HS-5 (cell line): ENCODE data around the gene HACD2.
"Not testable (repeated sequence)": the region's sequence is repeated elsewhere in the genome, so short reads cannot be mapped to it uniquely, and the experiment has no call there.

Experiments
- DNase-seq: peaks from one replicate; pipeline ENCODE4 v3.0.0-alpha.2; 2012; ENCODE audit warnings: low read depth

Gene HACD2

GRCh38 chr3:123611082-123611481 lies 26.2 kb upstream of the HACD2 start:
- DNase-seq: no peak

GRCh38 chr3:123610331-123610730 lies 25.5 kb upstream of the HACD2 start:
- DNase-seq: no peak

- no peak for DNase-seq
Measured at GRCh38 chr3:123609063-123609462, 24.2 kb upstream of the HACD2 start.

GRCh38 chr3:123608263-123608937 lies 23.5 kb upstream of the HACD2 start:
- no peak for DNase-seq

GRCh38 chr3:123606527-123606926 lies 21.7 kb upstream of the HACD2 start:
- DNase-seq: no peak

GRCh38 chr3:123605789-123606234 lies 21.0 kb upstream of the HACD2 start:
- no peak for DNase-seq

GRCh38 chr3:123603153-123603552 lies 18.3 kb upstream of the HACD2 start:
- not testable (repeated sequence) for DNase-seq

GRCh38 chr3:123602325-123602724 lies 17.5 kb upstream of the HACD2 start:
- DNase-seq: peak; percentile 81

- not testable (repeated sequence) for DNase-seq
Measured at GRCh38 chr3:123600863-123601262, 16.0 kb upstream of the HACD2 start.

- DNase-seq: no peak
Measured at GRCh38 chr3:123597561-123597960, 12.7 kb upstream of the HACD2 start.

- DNase-seq: no peak
Measured at GRCh38 chr3:123595396-123596180, 10.7 kb upstream of the HACD2 start.

- DNase-seq: no peak
Measured at GRCh38 chr3:123593381-123593780, 8.5 kb upstream of the HACD2 start.

GRCh38 chr3:123590685-123591450 lies 6.0 kb upstream of the HACD2 start:
- no peak for DNase-seq

GRCh38 chr3:123587401-123587800 lies 2.5 kb upstream of the HACD2 start:
- DNase-seq: no peak

- no peak for DNase-seq
Measured at GRCh38 chr3:123586968-123587367, 2.1 kb upstream of the HACD2 start.

GRCh38 chr3:123586131-123586530 lies 1.3 kb upstream of the HACD2 start:
- DNase-seq: no peak

- no peak for DNase-seq
Measured at GRCh38 chr3:123584284-123584987, 417 bp downstream of the HACD2 start.

GRCh38 chr3:123583561-123583960 lies 1.3 kb downstream of the HACD2 start:
- DNase-seq: no peak

- no peak for DNase-seq
Measured at GRCh38 chr3:123582315-123582714, 2.5 kb downstream of the HACD2 start.

- DNase-seq: no peak
Measured at GRCh38 chr3:123576122-123576521, 8.7 kb downstream of the HACD2 start.

- no peak for DNase-seq
Measured at GRCh38 chr3:123571973-123572365, 12.9 kb downstream of the HACD2 start.
